GM19035 (cell line): ENCODE results near the gene ZNF148.
"Not testable (repeated sequence)": the region's sequence is repeated elsewhere in the genome, so short reads cannot be mapped to it uniquely, and the experiment has no call there.

Experiments used
- ATAC-seq: cut with Tn5 transposase; IDR thresholded peaks from one replicate; pipeline ENCODE4 v1.9.1; 2021; ENCODE audit not compliant: unreplicated experiment

The ZNF148 gene

DNA sequence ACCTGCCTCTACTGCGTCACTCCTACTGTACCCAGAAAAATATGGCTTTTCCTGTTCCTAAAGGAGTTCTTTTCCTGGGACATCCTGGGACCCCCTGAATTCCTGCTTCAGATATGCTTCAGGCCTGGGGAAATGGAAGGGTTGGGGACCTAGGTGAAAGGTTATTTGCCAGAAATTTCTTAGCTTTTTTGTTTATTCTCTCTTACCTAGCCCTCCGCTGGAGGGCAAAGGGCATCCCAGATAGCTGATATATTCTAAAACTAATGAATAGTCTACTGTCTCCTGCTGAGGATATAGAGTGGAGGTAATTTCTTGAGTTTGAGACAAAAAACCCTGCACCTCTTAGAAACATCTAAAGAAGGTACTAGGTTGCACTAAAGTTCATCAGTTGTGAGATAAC is 3.6 kb upstream of the ZNF148 start:
- ATAC-seq, result no peak

- no peak for ATAC-seq
Measured at GRCh38 chr3:125375950-125376679, 990 bp upstream of the ZNF148 start.

- ATAC-seq, result peak; percentile 28
Measured at GRCh38 chr3:125374501-125374995, 577 bp downstream of the ZNF148 start.

DNA sequence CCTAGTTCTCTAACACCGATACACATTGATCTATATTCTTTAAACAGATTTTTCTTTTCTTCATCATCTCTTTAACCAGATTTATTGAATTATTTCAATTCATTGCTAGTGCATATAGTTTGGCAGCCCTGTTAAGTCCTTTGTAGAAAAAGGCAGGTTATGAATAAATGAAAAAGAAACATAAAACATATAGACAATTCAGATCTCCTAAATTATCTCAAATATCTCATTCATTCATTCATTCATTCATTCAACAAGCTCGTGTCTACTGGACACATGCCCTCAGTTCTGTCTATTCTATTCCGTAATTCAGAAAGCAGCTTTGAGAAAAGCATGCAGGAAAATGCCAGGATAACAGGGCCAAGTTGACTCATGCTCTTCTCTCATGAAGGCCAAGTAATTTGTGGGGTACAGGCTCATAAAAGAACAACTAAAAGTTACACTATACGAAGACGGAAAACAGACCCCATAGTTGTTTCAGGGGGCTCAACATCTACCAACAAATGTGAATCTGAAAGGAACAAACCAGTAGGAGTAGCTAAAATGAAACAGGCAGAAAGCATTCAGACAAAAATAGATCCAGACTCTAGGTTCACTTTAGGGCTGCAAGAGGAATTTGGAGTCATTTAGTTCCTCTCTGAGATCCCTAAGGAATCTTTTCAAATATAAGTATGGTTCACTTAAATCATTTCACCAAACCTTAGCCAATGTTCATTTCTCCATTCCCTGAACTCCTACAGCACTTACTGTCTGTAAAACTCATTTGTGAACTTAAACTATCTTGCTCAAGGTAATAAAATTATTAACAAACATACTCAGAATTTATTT is 7.5 kb downstream of the ZNF148 start:
- ATAC-seq, result no peak

- ATAC-seq, result no peak
Measured at GRCh38 chr3:125366132-125366531, 9.0 kb downstream of the ZNF148 start.

- no peak for ATAC-seq
Measured at GRCh38 chr3:125359700-125360099, 15.4 kb downstream of the ZNF148 start.

- ATAC-seq, result no peak
Measured at GRCh38 chr3:125358923-125359322, 16.2 kb downstream of the ZNF148 start.

DNA sequence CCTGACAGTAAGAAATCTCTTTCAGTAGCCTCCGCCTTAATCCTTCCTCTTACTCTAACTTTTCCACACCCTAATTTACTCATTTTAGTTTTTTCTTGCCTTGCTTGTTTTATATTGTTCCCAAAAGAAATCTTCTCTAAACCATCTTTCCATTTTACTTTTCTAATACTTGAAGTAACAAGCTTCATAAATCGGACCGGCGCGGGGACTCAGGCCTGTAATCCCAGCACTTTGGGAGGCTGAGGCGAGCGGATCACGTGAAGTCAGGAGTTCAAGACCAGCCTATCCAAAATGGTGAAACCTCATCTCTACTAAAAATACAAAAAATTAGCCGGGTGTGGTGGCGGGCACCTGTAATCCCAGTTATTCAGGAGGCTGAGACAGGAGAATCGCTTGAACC is 17.3 kb downstream of the ZNF148 start:
- no peak for ATAC-seq

- ATAC-seq, result peak; percentile 78
Measured at GRCh38 chr3:125357032-125357658, 18.0 kb downstream of the ZNF148 start.

DNA sequence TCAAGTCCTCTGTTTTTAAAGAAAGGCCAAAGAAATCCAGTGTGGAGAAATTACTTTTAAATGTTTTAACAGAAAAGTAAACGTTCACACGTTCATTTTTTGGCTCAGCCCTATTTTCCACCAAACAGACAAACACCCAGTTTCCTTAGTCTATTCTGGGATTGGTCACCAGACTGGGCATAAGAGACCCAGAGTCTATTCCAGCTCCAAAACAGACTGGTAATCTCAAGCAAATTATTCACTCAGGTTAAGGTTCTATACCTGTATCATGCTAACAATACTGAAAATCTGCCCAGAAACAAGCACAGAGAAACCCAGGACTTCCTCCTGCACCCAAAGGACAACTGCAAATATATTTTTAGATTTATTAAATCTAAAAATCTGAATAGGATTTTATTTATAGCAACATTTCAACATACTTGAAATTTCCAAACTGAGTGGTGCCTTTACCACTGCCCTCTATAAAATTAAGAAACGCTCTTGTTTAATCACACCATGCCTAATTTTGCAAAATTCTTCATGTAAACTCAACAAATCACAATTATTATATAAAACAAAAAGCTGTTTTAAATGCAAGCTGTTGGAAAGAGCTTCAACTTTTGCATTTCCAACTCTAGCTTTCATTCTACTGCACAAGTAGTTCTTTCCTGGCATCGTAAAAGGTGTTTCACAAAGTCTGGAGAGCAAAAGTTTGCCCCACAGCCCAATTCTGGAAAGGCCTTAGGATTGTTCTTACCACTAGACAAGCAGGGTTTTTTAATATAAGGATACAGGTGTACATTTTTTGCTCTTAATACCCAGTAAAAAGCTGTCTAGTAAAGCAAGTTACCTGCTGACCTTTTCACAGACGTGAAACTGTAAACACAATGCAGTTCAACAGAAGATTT is 18.7 kb downstream of the ZNF148 start:
- peak; percentile 8 for ATAC-seq

DNA sequence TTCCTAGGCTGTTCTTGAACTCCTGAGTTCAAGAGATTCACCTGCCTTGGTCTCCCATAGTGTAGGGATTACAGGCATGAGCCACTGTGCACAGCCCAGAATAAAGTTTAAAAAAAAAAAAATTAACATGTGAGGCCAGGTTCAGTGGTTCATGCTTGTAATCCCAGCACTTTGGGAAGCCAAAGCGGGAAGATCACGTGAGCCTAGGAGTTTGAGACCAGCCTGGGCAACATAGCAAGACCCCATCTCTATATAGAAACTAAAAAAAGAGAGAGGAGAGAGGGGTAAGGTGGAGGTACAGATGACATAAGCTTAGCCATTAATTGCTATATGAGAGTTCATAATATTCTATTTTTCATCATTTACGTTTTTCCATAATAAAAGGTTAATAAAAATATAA is 21.5 kb downstream of the ZNF148 start:
- ATAC-seq, result no peak

DNA sequence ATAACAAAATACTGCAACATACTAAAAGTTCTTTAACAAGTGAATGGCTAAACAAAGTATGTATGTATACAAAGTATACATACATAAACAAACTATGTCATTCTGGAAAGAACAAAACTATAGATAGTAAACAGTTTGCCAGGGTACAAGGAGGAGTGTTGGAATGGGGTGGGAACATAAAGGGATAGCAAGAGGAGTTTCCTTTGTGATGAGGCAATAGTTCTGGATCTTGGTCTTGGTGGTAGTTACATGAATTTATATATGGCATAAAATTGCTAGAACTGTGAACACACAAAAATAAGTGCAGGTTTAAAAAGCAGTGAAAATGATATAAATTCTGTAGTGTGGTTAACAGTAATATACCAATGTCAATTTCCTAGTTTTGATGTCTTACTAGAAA is 22.0 kb downstream of the ZNF148 start:
- ATAC-seq, result no peak

DNA sequence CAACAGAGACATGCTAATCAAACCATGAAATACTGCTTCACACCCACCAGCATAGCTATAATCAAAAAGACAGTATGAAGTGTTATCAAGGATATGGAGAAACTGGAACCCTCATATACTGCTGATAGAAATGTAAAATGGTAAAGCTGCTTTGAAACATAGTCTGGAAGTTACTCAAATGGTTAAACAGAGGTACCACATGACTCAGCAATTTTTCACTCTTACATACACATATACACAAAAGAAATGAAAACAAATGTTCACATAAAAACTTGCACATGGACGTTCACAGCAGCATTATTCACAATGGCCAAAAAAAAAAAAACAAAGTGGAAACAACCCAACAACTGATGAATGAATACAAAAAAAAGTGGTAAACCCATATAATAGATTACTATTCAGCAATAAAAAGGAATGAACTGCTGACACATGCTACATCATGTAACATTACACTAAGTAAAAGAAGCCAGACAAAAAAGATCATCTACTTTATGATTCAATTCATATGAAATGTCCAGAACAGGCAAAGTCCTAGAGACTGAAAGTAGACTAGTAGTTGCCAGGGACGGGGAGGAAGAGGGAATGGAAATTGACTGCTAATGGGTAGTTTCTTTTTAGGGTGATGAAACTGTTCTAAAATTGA is 23.2 kb downstream of the ZNF148 start:
- ATAC-seq, result no peak

DNA sequence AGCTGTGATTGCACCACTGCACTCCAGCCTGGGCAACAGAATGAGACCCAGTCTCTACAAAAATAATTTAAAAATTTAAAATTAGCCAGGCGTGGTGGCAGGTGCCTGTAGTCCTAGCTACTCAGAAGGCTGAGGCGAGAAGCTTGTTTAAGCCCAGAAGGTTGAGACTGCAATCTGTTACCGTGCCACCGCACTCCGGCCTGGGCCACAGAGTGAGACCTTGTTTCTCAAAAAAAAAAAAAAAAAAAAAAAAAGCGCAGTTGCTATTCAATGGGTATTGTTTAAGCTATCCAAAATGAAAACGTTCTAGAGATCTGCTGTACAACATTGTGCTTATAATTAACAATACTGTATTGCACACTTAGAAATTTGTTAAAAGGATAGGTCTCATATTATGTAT is 24.0 kb downstream of the ZNF148 start:
- ATAC-seq, result no peak

- ATAC-seq, result no peak
Measured at GRCh38 chr3:125350597-125350996, 24.5 kb downstream of the ZNF148 start.

GRCh38 chr3:125349556-125350165 is 25.5 kb downstream of the ZNF148 start:
- ATAC-seq, result no peak

GRCh38 chr3:125349055-125349454 is 26.1 kb downstream of the ZNF148 start:
- no peak for ATAC-seq

DNA sequence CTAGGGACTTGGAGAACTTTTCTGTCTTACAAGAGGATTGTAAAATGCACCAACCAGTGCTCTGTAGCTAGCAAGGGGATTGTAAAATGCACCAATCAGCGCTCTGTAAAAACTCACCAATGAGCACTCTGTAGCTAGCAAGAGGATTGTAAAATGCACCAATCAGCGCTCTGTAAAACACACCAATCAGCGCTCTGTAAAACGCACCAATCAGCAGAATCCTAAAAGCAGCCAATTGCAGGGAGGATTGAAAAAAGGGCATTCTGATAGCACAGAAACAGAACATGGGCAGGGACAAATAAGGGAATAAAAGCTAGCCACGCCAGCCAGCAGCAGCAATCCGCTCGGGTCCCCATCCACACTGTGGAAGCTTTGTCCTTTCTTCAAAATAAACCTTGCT is 31.8 kb downstream of the ZNF148 start:
- not testable (repeated sequence) for ATAC-seq

- ATAC-seq, result no peak
Measured at GRCh38 chr3:125340121-125340520, 35.0 kb downstream of the ZNF148 start.

DNA sequence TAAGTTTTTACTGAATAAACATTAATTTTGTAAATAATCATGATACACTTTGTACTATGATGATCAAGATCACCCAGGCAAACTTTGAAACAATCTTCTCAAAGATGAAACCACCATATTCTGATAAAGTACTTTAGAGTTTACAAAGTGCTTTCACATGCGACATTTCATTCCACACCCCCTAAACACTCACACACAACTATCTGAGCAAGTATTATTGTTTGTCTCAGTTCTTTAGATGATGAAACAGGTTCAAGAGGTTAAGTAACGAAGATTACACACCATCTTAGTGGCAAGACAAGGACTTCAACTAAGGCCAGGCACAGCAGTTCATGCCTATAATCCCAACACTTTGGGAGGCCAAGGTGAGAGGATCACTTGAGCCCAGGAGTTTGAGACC is 37.6 kb downstream of the ZNF148 start:
- no peak for ATAC-seq
